SKM-1 (cell line): ENCODE data around the gene MECR.

ENCODE experiments used
- DNase-seq: peaks from one replicate; lab custom pipeline; 2025; ENCODE audit not compliant: unreplicated experiment; lab: John Stamatoyannopoulos, UW

Gene MECR, protein sequence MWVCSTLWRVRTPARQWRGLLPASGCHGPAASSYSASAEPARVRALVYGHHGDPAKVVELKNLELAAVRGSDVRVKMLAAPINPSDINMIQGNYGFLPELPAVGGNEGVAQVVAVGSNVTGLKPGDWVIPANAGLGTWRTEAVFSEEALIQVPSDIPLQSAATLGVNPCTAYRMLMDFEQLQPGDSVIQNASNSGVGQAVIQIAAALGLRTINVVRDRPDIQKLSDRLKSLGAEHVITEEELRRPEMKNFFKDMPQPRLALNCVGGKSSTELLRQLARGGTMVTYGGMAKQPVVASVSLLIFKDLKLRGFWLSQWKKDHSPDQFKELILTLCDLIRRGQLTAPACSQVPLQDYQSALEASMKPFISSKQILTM

DNA sequence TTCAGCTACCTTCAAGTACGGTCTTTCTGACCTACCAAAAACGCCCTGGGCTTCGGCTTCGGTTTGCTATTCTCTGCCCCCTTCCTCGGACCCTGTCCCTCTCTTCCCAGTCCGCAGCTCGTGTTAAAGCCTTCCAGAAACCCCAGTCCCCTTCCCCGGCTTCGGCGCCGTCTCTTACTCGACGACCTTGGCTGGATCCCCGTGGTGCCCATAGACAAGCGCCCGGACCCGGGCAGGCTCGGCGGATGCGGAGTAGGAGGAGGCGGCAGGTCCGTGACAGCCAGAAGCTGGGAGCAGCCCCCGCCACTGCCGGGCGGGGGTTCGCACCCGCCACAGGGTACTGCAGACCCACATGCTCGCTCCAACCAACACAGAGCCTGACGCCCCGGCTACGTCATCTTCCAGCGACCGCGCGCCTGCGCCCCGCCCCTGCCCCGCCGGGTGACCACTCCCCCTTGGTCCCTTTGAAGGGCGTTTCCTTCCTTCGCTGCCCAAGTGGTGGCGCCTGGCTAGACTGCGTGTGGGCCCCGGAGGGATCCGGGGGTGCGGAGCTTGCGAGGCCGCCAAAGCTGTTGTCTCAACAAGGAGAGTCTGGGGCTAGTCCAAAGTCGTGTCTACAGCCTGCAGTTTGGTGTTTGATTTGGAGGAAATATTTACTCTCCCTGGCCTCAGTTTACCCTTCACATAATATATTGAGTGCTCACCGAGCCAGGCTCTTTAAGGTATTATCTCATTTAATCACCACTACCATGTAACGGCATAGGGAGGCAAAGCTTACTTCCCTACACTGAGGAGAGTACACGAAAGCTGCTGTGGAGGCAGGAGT, at the start of gene MECR:
Gene MECR, minus strand, starts transcription at position 382 of the 826 bp plus-strand sequence. Its CDS starts 28 bp downstream, at position 354.
- peak; percentile 72 for DNase-seq

GRCh38 chr1:29279951-29280391, 49.2 kb upstream of the MECR start:
- DNase-seq = no peak

DNA sequence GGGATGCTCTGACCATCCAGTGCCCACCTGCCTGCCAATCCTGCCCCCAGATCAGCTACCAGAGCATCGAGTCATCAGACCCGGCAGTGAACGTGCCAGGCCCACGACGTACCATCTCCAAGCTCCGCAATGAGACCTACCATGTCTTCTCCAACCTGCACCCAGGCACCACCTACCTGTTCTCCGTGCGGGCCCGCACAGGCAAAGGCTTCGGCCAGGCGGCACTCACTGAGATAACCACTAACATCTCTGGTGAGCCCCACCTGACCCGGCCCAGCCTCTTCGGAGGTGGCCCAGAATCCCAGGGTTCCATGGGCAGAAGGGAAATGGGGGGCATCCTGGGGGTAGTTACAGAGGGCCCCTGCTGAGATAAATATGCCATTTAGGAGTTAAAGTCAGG, 48.7 kb upstream of the MECR start:
- DNase-seq = no peak

GRCh38 chr1:29278124-29278523, 47.4 kb upstream of the MECR start:
- no peak for DNase-seq

- DNase-seq = no peak
Measured at GRCh38 chr1:29275435-29275834, 44.7 kb upstream of the MECR start.

GRCh38 chr1:29272147-29272907, 41.6 kb upstream of the MECR start:
- no peak for DNase-seq

GRCh38 chr1:29271724-29272123, 41.0 kb upstream of the MECR start:
- no peak for DNase-seq

DNA sequence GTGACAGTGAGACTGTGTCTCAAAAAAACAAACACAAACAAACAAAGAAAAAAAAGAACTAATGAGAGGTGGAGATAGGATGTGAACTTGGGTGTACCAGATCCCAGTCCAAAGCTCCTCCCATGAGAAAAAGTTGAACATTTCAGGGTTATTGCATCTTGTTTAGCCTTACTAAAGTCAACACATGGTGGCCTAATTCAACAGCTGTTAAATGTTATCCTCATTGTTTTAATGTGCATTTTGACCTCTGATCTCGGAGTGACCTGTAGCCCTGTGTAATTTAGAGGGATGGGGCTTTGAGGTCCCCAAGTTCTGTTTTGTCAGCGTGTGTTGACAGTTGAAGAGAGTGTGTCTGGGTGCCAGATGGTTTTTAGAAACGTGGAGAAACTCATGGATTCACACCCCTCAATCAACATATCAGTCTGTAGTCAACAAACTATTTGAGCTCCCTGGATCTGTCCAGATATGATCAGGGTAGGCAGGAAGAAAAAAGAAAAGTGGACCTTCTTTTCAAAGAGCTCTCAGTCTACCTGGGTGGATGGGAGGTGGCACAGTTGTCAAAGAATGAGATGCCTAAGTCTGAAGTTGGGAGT, 40.3 kb upstream of the MECR start:
- no peak for DNase-seq

DNA sequence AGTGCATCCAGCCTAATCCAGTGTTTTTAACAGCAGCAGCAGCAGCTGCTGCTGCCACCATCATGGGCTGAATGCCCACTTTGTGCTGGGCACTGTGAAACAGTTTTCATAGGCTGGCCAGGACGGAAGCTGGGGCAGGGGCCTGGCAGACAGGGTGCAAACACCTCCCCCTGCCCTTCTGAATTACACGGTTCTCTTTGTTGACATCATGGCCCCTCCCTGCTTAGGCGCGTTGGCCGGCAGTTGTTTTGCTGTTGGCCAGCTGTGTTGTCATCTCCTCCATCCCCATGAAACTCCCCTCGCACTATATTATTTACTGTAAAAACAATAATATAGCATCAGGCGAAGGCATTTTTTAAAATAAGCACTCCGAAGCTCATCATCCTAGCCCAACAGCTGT, 38.6 kb upstream of the MECR start:
- DNase-seq = no peak

DNA sequence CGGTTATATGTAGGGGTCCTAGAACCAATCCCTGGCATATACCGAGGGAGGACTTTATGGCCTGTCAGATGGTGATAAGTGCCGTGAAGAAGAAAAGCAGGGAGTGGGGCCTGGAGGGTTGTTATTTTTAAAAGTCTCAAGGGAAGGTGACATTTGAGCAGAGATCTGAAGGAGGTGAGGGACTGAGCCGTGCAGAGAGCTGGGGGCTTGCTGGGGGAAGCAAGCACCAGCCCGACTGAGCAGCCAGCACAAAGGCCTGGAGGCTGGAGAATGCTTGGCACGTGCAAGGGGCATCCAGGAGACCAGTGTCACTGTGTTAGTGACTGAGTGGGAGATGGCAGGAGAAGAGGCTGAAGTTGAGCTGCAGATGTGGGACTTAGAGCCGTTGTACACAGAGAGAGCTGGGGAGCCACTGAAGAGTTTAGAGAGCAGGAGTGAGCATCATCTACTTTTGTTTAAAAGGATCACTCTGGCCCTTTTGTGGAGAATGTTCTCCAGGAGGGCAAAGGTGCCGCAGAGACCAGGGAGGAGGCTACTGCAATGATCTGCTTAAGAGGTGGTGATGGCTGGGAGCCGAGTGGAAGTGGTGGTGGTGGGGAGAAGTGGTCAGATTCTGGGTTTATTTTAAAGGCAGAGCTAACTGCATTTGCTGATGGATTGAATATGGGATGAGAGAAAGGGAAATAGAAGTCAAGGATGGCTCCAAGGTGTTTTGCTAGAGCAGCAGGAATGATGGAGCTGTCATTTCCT, 36.8 kb upstream of the MECR start:
- DNase-seq = no peak

- no peak for DNase-seq
Measured at GRCh38 chr1:29266912-29267311, 36.2 kb upstream of the MECR start.

GRCh38 chr1:29264773-29265389, 34.1 kb upstream of the MECR start:
- no peak for DNase-seq

DNA sequence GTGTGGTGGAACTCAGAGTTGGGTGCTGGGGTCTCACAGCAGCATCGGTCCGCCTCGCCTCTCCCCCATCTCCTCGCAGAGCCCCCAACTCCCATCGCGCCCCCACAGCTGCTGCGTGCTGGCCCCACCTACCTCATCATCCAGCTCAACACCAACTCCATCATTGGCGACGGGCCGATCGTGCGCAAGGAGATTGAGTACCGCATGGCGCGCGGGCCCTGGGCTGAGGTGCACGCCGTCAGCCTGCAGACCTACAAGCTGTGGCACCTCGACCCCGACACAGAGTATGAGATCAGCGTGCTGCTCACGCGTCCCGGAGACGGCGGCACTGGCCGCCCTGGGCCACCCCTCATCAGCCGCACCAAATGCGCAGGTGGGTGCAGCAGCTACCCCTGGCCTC, 29.8 kb upstream of the MECR start:
- DNase-seq = no peak

GRCh38 chr1:29259802-29260441, 29.2 kb upstream of the MECR start:
- no peak for DNase-seq

DNA sequence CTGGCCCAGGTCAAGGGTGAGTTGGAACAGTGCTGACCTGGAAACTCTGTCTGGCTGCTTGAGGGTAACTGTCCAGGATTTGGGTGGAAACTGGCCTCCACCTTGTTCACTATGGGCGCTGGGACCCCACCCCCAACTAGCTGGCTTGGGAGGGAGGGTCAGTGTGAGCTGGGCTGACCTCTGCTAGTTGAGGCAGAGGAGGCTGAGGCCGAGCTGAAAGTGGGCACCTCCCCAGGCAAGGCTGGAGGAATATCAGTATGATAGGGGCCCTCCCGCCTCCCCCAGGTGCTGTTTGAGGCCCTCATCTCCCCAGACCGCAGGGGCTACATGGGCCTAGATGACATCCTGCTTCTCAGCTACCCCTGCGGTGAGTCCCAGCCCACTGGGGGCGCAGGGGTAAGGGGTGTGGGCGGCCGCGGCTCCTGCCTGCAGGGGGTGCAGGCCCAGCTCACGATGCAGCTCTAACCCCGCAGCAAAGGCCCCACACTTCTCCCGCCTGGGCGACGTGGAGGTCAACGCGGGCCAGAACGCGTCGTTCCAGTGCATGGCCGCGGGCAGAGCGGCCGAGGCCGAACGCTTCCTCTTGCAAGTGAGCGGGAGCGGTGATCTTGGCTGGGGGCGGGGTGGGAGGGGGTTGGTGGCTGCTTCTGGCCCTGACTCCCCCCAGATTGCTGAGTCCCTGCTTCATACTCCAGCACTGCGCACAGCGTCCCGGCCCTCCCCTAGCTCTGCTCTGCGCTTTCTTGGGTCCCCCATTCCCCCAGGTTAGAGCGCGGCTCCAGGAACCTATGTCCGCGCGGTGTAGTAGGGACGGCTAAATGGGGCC, 28.5 kb upstream of the MECR start:
- no peak for DNase-seq

DNA sequence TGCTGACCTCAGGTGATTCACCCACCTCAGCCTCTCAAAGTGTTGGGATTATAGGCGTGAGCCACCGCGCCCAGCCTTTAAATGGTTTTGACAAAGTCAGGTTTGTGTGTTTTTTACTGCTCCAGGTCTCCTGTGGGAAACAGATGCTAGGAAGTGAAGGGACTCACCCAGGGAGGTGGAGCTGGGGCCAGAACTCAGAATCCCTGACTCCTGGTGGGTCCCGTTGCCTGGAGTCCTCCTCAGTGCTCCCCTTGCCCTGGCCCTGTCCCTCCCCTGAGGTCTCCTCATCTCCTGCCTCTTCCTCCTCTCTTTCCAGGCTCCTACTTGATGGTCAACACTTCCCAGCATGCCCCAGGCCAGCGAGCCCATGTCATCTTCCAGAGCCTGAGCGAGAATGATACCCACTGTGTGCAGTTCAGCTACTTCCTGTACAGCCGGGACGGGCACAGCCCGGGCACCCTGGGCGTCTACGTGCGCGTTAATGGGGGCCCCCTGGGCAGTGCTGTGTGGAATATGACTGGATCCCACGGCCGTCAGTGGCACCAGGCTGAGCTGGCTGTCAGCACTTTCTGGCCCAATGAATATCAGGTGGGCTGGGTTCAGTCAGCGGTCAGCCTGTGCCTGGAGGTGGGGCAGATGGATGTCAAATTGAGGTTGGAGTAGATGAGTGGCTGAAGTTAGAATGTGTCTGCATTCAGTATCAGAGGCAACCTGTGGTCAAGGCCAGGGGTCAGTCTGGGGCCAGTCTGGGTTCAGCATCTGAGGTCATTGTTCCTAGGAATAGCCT, 27.6 kb upstream of the MECR start:
- DNase-seq = no peak

DNA sequence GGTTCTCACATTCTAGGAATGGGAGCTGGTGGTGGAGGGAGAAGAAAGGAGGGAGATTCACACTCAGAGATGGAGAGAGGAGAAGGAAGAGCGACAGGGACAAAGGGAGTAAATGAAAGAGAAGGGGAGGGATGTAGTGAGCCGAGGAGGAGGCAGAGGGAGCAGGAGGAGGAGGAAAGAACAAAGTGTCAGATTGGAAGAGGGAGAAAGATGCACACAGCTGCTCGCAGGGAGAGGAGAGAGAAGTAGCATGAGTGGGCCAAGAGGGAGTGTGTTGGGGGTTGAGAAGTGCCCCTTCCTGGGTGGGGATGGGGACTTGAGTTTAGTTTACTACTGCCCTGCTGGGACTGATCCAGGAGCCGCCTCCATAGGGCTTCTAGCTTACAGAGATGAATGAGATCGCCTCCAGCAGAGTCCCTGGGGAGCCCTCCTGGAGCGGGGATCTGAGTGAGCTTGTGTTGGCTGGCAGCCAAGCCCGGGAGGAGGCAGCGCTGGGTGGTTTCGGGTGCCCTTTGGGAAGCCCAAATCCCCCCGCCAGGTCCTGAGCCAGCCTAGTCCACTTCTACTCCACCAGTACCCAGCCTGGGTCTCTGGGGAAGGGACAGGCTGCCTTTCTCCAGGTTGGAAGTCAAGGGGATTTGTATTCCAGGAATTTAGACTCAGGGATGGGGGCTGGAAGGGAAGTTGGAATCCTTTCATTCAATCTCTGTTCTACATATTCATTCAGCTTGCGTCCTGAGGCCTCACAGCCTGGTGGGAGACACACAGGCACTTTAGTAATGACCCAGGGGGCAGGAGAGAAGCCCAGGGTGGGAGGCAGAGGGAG, 26.5 kb upstream of the MECR start:
- no peak for DNase-seq
